Smooth muscle cell (in vitro differentiated cells): Measurements from ENCODE around the gene WNT7B. TPM values are rescaled to one million over a fixed set of nuclear protein-coding genes. Genes with fewer than 3 reads are reported as not detected.
A peak's percentile ranks its signal among the peaks of the same experiment; 100 is the strongest.
"Not testable (repeated sequence)": the region's sequence is repeated elsewhere in the genome, so short reads cannot be mapped to it uniquely, and the experiment has no call there.

Experiments
- DNase-seq: peaks from one replicate; lab custom pipeline; 2025; ENCODE audit not compliant: unreplicated experiment; lab: John Stamatoyannopoulos, UW
- H2AFZ ChIP-seq: fragments of 200-600 bp; sonication (generic); 2 replicates; pipeline ENCODE4 v1.6.0; 2016; ENCODE audit warnings: antibody characterized with exemption, low read depth, mild to moderate bottlenecking
- H3F3A ChIP-seq: fragments of 200-600 bp; sonication (generic); 2 replicates; pipeline ENCODE4 v1.6.0; 2017; ENCODE audit warnings: antibody characterized with exemption, low read depth
- H3K27ac ChIP-seq: fragments of 200-600 bp; sonication (generic); 2 replicates; pipeline ENCODE4 v1.5.1; 2016; ENCODE audit warnings: low read depth, mild to moderate bottlenecking
- H3K27me3 ChIP-seq: fragments of 200-600 bp; sonication (generic); 2 replicates; pipeline ENCODE4 v1.6.1; 2016; ENCODE audit warnings: low read depth, mild to moderate bottlenecking
- H3K36me3 ChIP-seq: fragments of 200-600 bp; sonication (generic); 2 replicates; pipeline ENCODE4 v1.5.1; 2016; ENCODE audit warnings: low read depth
- H3K4me1 ChIP-seq: fragments of 200-600 bp; sonication (generic); 2 replicates; pipeline ENCODE4 v1.5.1; 2016; ENCODE audit warnings: low read depth
- H3K4me2 ChIP-seq: fragments of 200-600 bp; sonication (generic); 2 replicates; pipeline ENCODE4 v1.6.0; 2016; ENCODE audit warnings: mild to moderate bottlenecking
- H3K4me3 ChIP-seq: fragments of 200-600 bp; sonication (generic); 2 replicates; pipeline ENCODE4 v1.5.1; 2016; ENCODE audit warnings: mild to moderate bottlenecking
- H3K79me2 ChIP-seq: fragments of 200-600 bp; sonication (generic); 2 replicates; pipeline ENCODE4 v1.6.0; 2016; ENCODE audit warnings: low read depth, mild to moderate bottlenecking
- H3K9ac ChIP-seq: fragments of 200-600 bp; sonication (generic); 2 replicates; pipeline ENCODE4 v1.6.0; 2016; ENCODE audit warnings: low read depth
- H3K9me3 ChIP-seq: fragments of 200-600 bp; sonication (generic); replicated peaks from 2 replicates; pipeline ENCODE4 v1.5.1; 2016; ENCODE audit warnings: low read depth
- H4K20me1 ChIP-seq: fragments of 200-600 bp; sonication (generic); 2 replicates; pipeline ENCODE4 v1.6.0; 2016; ENCODE audit warnings: low read depth
- WGBS: methylation state at CpG from one replicate; pipeline ENCODE4 v1.1.7; 2016; ENCODE audit warnings: low lambda C conversion rate; 5-methylcytosine and 5-hydroxymethylcytosine counted together
- polyA plus RNA-seq: library from polyadenylated mRNA; unstranded; fragments of >200 nt; fragmentation: Nextera tagmentation; extraction: Ambion mirVana; gene quantifications from 2 replicates; pipeline ENCODE4 v1.2.1, GENCODE V29; 2016
- total RNA-seq: library from RNA; depleted of rRNA; stranded (reverse); fragments of >200 nt; gene quantifications from 2 replicates; pipeline ENCODE4 v1.2.3, GENCODE V29; 2014
- TF ChIP-seq, protein P1 (sequence below): fragments of 200-600 bp; sonication (generic); IDR thresholded peaks from 2 replicates; pipeline ENCODE4 v1.5.1; 2017; ENCODE audit warnings: borderline replicate concordance, mild to moderate bottlenecking, antibody characterized with exemption; ENCODE audit not compliant: insufficient read depth, poor library complexity, severe bottlenecking

Gene WNT7B
- total and polyA plus RNA-seq, 2 experiments from 2014 or later = 0.69 to 1.6 TPM

DNA sequence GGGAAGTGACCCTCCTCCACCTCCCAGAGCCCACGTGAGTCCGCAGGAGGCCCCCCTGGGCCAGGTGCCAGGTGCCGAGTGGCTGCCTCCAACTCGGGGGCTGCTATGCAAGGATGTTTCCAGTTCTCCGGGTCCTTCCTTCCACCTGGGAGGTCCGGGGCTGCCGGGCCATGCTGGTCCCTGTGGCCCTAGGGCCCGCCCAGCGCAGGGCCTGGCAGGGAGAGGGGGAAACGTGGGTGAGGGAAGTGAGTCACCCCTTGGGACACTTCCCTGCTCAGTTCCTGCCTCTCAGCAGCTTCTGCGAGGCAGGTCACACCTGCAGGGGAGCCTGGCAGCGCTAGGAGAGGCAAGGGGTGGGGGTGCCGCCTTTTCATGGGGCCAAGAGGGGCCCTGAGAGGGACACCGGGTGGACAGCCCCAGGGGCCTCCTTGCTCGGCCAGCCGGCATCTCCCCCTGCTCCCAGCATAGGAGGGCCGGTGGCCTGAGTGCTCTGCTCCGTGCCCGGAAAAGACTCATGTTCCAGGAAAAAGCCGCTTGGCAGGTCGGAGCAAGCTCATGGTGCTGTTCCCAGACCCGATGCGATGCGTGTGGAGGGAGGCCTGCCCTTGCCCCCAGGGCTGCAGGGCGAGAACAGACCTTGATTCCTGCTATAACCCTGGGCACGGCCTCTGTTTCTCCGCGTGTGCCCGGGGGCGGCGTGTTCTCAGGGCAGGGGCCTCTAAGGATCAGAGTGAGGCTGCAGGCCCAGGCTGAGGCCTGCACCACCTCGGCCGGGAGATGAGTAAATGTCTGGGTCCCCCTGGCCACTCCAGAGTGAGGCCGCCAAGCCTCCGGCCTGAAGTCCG, 30.3 kb upstream of the WNT7B start:
- peak overlapping the region; percentile 56 for H2AFZ ChIP-seq

DNA sequence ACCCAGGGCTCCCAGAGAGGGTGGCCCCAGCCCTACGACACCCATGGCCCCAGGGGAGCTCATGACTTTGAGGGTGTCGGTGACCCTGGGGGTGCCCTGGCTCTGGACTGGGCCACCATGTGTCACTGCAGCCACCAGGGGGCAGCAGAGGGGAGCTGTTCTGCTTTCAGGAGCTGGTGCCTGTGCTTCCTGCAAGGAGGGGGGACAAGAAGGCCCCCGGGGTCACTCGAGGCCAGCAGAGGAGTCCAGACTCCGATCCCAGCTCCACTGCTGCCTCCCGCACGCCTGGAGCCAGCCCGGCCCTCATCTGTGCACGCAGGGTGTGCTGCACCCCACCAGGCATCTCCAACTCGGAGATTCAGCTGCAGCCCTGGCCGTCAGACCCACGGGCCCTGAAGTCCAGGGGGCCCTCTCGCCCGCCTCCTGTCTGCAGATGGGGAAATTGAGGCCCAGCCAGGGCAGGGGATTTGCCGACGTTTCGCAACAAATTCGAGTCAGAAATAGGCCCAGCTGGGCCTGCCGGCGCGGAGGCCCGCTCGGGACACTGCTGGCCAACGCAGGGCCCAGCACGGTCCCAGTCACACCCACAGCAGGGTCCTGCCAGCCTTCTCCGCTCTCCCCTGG, 29.5 kb upstream of the WNT7B start:
- H3F3A ChIP-seq = no peaks in the 10 kb centered on the region
- no peaks in the 10 kb centered on the region for H3K79me2 ChIP-seq
- no peaks in the 10 kb centered on the region for H3K27me3 ChIP-seq
- no peaks in the 10 kb centered on the region for H4K20me1 ChIP-seq
- H3K9ac ChIP-seq = no peak overlapping the region
- TF ChIP-seq, protein P1, sequence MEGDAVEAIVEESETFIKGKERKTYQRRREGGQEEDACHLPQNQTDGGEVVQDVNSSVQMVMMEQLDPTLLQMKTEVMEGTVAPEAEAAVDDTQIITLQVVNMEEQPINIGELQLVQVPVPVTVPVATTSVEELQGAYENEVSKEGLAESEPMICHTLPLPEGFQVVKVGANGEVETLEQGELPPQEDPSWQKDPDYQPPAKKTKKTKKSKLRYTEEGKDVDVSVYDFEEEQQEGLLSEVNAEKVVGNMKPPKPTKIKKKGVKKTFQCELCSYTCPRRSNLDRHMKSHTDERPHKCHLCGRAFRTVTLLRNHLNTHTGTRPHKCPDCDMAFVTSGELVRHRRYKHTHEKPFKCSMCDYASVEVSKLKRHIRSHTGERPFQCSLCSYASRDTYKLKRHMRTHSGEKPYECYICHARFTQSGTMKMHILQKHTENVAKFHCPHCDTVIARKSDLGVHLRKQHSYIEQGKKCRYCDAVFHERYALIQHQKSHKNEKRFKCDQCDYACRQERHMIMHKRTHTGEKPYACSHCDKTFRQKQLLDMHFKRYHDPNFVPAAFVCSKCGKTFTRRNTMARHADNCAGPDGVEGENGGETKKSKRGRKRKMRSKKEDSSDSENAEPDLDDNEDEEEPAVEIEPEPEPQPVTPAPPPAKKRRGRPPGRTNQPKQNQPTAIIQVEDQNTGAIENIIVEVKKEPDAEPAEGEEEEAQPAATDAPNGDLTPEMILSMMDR = peak; percentile 95
- WGBS = 62% methylated on average over 26 of the region's 26 CpGs
- no peaks in the 10 kb centered on the region for H3K36me3 ChIP-seq
- no peak overlapping the region for H2AFZ ChIP-seq
- no peak overlapping the region for H3K4me3 ChIP-seq
- peaks cover 6% of the 10 kb centered on the region for H3K4me1 ChIP-seq
- H3K9me3 ChIP-seq = no peaks in the 10 kb centered on the region
- H3K27ac ChIP-seq = peak overlapping the region; percentile 77
- peak overlapping the region; percentile 53 for H3K4me2 ChIP-seq
- DNase-seq = peak; percentile 79

More for the DNA sequence above, 30.3 kb upstream of the WNT7B start:
- Histone ChIP-seq H3K4me3 (no peak overlapping the region), H3K36me3 (no peaks in the 10 kb centered on the region), H3F3A (no peaks in the 10 kb centered on the region), H3K9me3 (no peaks in the 10 kb centered on the region), H4K20me1 (no peaks in the 10 kb centered on the region), H3K27ac (peak overlapping the region; percentile 77), H3K79me2 (no peaks in the 10 kb centered on the region), H3K9ac (peak overlapping the region; percentile 72), H3K4me1 (peaks cover 13% of the 10 kb centered on the region), H3K27me3 (no peaks in the 10 kb centered on the region), H3K4me2 (peak overlapping the region; percentile 53)
- WGBS = 79% methylated on average over 35 of the region's 36 CpGs
- no peak for DNase-seq
- TF ChIP-seq, protein P1 = no peak

DNA sequence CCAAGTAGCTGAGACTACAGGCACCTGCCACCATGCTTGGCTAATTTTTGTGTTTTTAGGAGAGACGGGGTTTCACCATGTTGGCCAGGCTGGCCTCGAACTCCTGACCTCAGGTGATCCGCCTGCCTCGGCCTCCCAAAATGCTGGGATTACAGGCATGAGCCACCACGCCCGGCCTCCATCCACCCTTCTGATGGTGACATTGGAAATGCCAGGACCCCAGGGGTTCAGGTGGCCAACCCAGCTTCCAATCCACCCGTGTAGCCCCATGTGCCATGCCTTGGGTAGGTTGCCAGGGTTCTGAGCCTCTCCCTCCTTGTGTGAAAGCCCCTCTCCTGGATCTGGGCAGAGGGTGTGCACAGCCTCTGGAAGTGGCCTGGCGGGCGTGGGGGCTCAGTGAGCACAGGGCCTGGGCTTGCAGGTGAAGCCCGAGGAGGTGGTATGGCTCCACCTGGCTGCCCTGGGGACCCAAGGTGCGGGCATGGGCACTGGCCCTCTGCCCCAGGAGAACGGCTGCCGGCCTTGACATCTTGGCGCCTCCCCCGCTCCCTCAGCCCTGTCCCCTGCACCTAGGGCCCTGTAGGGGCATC, 28.2 kb upstream of the WNT7B start:
- not testable (repeated sequence) for H3K27ac ChIP-seq, H3K4me3 ChIP-seq, DNase-seq, H2AFZ ChIP-seq, H4K20me1 ChIP-seq, H3K4me1 ChIP-seq, H3K9me3 ChIP-seq, H3K27me3 ChIP-seq, H3K4me2 ChIP-seq, H3F3A ChIP-seq, H3K9ac ChIP-seq, H3K79me2 ChIP-seq, H3K36me3 ChIP-seq
- 97% methylated on average over 15 of the region's 15 CpGs for WGBS

DNA sequence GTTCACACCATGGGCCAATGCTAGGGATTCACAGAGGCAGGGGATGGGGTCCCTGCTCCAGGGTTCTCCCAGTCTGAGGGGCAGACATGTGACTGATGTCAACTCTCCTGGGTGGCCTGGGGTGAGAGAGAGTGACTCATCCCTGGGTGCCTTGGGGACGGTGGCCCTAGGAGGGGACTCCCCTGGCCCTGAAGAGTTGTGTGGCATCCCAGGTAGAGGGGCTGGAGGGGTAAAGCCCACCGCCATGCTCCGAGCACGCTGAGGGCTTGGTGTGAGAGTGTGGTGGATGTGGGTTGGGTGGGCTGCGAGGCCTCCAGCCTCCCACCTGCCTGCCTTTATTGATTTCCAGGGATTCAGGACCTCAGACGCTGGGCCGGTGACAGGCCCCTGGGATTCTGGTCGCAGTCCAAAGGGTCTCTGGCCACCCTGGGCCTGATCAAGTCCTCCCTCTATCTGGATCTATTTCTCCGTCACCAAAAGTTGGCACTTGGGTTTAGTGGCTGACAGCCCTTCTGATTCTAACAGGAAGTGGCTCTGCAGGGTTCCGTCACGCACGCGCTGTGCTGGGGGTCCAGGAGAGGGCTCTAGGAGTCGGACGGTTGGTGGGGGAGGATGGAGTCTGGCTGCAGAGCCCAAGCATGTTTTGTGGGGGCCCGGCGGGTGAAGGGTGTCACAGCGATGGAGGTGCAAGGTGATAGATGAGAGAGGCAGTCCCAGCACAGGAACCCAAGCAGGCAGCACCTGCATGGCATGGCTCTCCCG, 27.3 kb upstream of the WNT7B start:
- Histone ChIP-seq H3K36me3 (no peaks in the 10 kb centered on the region), H3K4me2 (no peak overlapping the region), H3F3A (no peaks in the 10 kb centered on the region), H3K27me3 (no peaks in the 10 kb centered on the region), H3K27ac (no peak overlapping the region), H3K9ac (no peak overlapping the region), H3K9me3 (no peaks in the 10 kb centered on the region), H3K4me3 (no peak overlapping the region), H4K20me1 (no peaks in the 10 kb centered on the region), H3K4me1 (peaks cover 6% of the 10 kb centered on the region), H2AFZ (no peak overlapping the region), H3K79me2 (no peaks in the 10 kb centered on the region)
- 89% methylated on average over 19 of the region's 19 CpGs for WGBS
- DNase-seq = no peak
- TF ChIP-seq, protein P1 = no peak
